NB4 (cell line): ENCODE measurements around the gene TFF1.

Source experiments
- CTCF ChIP-seq: IDR thresholded peaks from one replicate; pipeline ENCODE4 v1.5.1; 2012; ENCODE audit warnings: low read depth, low read length
- MYC ChIP-seq: IDR thresholded peaks from 2 replicates; pipeline ENCODE4 v1.6.1; 2011; ENCODE audit warnings: low read depth, low read length
- POLR2A ChIP-seq: IDR thresholded peaks from 2 replicates; pipeline ENCODE4 v1.6.1; 2011; ENCODE audit warnings: mild to moderate bottlenecking; ENCODE audit not compliant: insufficient read length; ENCODE audit errors: extremely low read depth

GRCh38 chr21:42374457-42374856 lies 8.1 kb upstream of the TFF1 start:
- no peak for TF ChIP-seq CTCF
- no peak for TF ChIP-seq POLR2A
- no peak for TF ChIP-seq MYC
